GM19452 (cell line): ENCODE data around the gene TSPAN1.

Experiments used
- ATAC-seq: cut with Tn5 transposase; IDR thresholded peaks from one replicate; pipeline ENCODE4 v1.9.1; 2021; ENCODE audit not compliant: unreplicated experiment

TSPAN1 gene

DNA sequence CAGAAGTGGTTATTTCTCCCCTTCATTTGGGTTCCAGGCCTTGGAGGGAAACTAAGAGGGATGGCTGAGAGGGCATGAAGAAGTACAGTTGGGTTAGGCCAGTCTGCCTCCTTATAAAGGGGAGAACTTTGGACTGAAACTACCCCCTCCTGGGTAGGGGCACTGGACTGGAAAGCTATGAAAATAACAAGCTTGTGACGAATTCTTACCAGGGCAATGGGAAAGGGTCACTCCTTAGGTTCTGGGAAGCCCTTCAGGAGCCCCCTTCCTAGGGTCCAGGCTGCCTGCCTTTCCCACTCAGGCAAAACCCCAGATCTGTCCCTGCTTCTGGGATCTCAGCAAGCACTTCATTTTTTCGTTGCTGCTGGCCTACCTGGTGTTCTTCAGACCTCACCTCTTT, 11.2 kb downstream of the TSPAN1 start:
- ATAC-seq = no peak

- ATAC-seq = no peak
Observed at GRCh38 chr1:46187106-46187869, 12.4 kb downstream of the TSPAN1 start.

DNA sequence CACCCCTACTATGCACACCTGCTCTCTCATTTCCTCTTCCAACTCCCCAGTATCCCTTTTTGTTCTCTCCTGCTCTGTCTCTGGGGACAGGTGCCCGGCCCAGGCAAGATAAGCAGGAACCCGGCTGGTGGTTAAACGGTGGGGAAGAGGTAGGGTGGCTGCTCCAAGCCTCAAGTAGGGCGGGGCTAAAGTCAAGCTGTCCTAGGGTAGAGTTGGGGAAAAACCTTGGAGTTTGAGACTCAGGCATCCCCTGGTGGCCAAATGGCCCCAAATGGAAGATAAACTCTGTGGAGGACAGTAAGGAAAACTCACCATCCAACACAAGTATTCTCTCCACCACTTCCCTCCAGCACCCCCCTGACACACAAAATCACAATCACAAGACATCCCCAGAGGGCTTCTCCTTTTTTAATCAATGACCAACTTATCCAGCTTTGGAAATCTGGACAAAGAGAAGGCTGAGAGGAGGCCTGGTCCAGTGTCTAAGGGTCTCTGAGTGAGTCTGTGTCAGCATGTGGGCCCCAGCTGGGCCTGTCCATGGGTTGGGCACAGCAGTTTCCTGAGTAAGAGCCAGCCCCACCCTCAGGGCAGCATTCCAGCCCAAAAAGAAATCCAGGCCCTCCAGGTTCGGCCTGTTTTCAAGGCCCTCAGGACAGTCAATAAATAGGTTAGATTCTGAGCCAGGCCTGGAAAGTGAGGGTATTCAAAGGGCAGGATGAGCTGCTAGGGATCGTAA, 13.6 kb downstream of the TSPAN1 start:
- no peak for ATAC-seq

GRCh38 chr1:46190539-46190938, 15.7 kb downstream of the TSPAN1 start:
- ATAC-seq = no peak

DNA sequence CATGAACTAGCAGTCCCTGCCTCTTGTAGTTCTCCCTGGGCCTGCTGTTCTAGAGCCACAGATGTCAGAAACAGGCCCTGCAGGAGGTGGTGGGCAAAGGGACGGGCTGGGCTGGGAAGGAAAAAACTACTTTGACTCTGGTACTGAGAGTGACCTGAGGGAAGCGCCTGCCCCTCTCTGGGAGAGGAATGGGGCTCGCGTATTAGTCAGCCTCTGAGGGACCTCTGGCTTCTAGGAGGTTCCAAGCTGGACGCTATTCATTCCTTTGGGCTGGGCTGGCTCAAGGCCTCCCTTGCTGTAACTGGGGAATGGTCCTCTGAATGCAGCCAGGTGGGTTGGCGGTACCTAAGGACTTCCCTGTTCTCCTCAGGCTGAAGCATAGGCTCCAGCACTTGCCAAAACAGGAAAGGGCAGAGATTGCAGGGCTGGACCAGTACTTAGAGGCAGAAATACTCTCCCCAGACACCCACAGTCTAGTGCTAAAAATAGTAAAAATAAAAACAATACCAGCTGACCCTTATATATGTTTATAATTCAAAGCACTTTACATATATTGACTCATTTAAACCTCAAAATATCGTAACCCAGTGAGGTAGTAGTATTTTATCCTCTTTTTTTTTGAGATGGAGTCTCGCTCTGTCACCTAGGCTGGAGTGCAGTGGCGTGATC, 16.3 kb downstream of the TSPAN1 start:
- no peak for ATAC-seq

DNA sequence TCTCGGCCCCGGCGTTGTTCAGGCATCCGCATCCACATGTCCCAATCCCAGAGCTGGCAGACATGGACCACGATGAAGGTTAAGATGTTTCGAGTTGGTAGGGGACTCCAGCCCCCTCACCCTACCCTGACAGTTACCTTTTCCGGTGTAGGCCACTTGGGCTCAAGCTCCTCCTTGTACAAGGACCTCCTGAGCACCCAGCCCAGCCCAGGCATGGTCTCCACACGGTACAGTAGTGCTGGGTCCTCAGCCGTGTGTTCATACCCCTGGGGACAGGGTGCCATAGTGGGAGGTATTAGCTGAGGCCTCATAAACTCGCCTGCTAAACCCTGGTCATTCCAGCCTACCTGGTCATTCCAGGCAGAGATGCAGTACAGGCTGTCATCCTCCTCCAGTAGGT, 17.3 kb downstream of the TSPAN1 start:
- no peak for ATAC-seq

- ATAC-seq = no peak
Observed at GRCh38 chr1:46193285-46193684, 18.4 kb downstream of the TSPAN1 start.

- ATAC-seq = no peak
Observed at GRCh38 chr1:46193984-46194570, 19.2 kb downstream of the TSPAN1 start.

DNA sequence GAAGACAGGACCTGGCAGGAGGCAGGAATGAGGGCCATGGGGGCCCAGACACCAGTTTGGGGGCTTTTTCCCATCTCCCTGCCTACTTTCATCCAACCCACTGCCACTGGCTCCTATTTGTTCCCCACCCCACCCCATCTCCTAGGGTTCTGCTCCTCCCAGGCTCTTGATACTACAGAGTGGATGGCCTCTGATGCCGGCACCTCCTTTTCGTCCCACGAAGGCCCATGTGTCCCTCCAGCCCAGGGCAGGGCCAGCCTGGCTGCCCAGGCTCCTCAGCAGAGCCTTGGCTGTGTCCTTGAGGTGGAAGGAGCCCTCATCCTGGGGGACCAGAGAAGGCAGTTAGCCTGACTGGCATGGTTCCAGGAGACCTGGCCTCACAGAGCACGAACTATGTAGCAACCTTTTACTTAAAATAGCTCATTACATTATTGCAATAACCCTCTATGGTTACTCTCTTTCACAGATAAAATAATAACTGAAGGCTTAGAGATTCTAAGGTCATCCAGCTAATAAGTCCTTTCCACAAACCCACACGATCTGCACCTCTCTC, 19.8 kb downstream of the TSPAN1 start:
- ATAC-seq = no peak

- ATAC-seq = no peak
Observed at GRCh38 chr1:46196609-46197008, 21.7 kb downstream of the TSPAN1 start.

DNA sequence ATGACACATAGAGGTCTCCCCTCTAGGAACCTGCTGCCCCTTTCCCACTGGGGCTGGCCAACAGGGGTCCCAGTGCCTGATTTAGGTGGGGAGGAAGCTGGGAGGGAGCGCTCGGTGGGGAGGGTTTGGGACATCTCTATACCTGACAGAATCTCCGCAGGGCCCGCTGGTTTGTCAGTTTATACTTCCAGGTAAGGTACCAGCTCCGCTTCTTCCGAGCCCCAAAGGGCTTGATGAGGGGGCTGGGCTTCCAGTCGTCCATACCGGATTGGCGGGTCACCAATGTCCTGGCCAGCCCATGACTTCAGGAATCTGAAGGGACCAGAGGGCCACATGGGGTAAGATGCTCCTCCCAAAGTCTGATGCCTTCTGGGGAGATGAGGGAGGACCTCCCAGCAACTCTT, 22.7 kb downstream of the TSPAN1 start:
- no peak for ATAC-seq

DNA sequence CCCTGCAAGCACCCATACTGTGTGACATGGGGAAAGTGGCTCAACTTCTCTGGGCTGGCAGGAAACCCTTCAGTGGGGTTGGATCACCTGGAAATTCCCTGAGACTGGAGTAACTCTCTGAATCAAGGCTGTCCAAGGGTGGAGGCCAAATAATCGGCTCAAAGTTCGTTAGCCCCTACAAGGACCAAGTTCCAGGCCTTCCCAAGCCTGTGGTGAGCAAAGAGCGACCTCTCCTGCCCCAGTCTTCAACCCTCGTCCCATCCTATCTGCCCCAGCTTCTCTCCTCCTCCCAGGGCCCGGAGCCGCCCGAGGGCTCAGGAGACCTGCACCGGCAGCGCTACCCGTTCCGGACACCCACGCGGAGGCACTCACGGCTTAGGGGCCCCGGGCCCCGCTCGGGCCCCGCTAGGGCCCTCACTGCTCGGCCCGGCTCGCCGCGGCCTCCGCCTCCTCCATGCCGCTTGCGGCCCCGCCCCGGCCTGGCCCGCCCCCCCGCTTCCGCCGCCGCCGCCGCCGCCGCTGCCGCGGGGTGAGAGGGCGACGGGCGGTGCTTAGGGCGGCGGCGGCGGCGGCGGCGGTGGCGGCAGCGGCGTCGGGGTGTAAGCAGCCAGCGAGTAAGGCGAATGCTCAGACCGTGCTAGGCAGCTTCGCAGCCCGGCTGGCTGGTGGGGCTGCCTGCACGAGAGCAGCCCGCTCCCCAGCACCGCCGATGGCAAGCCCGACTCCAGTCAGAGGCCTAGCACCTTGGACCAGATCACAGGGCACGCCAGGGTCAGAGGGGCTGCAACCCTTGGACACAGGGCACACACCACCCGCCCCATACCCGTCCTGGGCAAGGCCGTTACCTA, 23.3 kb downstream of the TSPAN1 start, which contains the start of gene POMGNT1:
Gene POMGNT1 (minus strand): TSS at position 471 of the 848 bp plus-strand sequence. CDS start 613 bp downstream, outside the sequence.
- ATAC-seq = peak; percentile 86

DNA sequence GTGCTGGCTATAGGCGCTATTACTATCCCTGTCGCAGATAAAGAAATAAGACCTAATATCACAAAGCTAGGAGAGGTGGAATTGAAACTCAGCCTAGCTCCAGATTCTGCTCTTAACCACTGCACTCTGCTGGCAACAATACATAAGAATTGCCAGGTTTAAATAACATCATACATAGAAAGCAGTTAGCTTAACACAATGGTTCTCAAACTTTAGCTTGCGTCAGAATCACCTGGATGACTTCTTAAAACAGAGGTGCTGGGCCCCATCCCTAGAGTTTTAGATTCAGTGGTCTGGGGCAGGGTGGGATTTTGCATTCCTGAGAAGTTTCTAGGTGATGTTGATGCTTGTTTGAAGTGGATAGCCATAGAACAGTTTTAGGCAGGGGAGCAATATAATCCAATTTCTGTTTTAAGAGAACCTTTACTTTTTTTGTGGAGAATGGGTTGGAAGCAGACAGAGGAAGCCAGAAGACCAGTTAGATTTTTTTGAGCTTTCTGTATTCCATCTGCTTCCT, 24.4 kb downstream of the TSPAN1 start:
- ATAC-seq = no peak

DNA sequence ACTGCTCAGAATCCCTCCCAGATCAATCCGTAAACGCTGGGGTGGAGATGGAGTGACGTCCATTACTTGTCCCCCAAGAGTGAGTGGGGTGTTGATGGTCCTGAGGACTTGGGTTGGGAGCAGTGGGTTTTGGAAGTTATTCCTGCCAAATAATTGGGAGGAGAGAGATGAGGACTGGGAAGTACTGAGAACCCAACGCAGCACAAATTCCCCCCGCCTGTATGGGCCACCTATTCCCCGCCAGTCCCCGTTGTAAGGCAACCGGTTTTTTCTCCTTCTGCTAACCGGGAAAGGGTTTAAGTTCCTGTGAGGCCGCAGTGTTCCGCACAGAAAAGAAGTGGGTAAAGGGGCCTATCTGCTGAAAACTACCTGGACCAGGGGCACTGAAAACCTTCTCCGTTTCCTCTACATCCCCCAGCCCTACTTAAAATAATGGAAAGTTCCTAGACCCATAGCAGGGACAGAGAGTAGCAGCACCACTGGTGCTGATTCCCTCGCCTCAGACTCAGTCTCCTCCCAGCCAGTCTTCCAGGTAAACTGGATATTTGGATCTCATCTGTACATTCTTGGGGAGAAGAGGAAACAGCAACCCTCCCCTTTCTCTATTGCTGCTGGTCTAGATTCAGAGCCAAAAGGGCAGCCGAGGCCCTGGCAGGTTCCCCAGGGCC, 29.0 kb downstream of the TSPAN1 start:
- ATAC-seq = no peak

- no peak for ATAC-seq
Observed at GRCh38 chr1:46204406-46204742, 29.5 kb downstream of the TSPAN1 start.

DNA sequence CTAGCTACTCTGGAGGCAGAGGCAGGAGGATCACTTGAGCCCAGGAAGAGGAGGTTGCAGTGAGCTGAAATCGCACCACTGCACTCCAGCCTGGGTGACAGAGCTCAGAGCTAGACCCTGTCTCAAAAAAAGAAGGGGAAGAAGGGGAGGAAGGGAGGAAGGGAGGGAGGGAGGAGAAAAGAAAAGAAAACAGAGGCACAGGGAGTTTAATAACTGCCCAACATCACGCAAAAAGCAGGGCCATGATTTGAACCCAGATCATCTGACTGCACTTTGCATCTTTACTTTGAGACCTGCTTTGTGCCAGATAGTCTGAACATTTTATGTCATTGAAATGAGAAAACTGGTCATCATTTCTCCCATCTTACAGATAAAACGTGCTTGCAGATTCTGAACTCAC, 30.3 kb downstream of the TSPAN1 start:
- ATAC-seq = no peak

DNA sequence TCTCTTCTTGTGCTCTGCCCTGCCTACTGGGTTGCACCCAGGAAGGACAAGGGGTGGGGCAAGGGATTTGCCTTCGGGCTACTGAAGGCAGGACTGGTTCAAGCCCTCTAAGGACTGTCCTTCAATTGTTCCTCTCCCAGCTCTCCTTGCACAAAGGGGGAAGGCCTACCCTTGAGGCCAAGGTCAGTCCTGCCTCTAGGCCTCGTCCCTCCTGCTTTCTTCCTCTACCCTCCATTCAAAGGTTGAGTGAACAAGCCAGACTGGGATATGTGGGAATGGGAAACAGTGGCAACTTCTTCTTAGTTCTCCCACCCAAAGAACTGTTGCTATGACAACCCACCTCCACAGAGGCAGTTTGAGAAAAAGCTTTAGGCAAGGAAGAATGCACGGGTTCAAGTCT, 30.9 kb downstream of the TSPAN1 start:
- ATAC-seq = no peak

DNA sequence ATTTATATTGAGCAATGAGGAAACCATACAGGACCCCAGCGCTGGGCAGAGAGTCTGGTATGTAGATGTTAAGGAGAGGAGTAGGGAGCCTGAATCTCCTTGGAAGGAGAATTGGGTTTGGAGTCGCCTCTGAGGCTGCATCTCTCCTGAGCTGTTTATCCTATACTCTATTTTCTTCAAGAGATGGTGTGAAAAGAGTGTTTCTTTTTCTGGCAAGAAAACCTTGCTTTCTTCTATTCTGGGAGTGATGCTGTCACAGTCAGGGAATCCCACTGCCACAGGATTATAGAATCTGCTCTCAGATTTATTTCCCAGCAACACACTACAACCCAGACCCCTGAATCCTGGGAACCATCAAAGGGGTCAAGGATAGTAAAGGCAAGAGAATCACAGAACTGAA, 31.5 kb downstream of the TSPAN1 start:
- no peak for ATAC-seq

- no peak for ATAC-seq
Observed at GRCh38 chr1:46210561-46210960, 35.7 kb downstream of the TSPAN1 start.

DNA sequence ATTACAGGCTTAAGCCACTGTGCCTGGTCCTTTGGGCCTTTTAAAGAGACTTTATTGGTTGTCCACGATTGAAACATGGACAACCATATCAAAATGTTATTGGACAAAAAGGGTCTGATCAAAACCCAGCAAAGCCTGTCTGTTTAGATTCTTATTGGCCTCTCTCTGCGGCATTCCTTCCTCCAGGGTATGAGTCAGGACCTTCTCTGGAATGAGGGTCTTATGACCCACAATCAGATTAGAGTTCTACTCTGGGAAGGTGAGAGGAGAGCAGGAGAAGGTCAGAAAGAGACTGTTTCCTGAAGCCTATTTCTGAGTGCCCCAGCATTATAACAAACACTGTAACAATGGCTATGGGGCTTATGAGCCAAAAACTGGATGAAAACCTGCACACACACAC, 36.2 kb downstream of the TSPAN1 start:
- ATAC-seq = no peak
